ENCODE data around the gene NFATC1.

DNA sequence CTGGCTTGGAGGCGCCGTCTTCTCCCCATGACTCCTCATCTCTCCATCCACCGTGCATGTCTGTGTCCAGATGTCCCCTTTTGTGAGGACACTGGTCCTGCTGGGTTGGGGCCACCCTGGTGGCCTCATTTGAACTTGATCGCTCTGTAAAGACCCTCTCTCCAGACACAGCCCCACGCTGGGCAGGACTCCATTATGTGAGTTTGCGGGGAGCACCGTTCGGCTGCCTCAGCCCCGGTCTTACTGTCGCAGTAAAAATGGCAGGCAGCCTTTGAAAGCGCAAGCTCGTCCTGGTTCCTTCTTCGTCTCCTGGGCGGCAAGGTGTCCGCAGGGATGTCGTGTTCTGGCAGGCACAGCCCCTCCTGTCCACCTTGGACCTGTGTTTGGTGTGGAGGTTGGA, 17.7 kb downstream of the NFATC1 start:
- TF ChIP-seq YY1 (IDR thresholded peaks at IDR 0.05; ENCODE audit: insufficient read depth, insufficient read length) (no peak), ZNF274 (IDR thresholded peaks at IDR 0.05; ENCODE audit: low read depth, low read length) (no peak), SUZ12 (IDR thresholded peaks at IDR 0.05; ENCODE audit: extremely low read depth, insufficient read depth, insufficient read length) (no peak)

Data from NT2/D1 (cell line).